Right renal pelvis (tissue), 4 donors: ENCODE data around the gene GRK3. TPM values are rescaled to one million over a fixed set of nuclear protein-coding genes. Genes with fewer than 3 reads are reported as not detected.
"Not testable (repeated sequence)": the region's sequence is repeated elsewhere in the genome, so short reads cannot be mapped to it uniquely, and the experiment has no call there.

Experiments used
- DNase-seq, 4 donors: peaks; one replicate each; pipeline ENCODE4 v3.0.0-alpha.2; 2013; ENCODE audit warnings: low read depth in 4 of 4, low spot score in 3 of 4, missing footprints in 1 of 4
- polyA plus RNA-seq, 4 donors: library from polyadenylated mRNA; unstranded; fragments of 120-200 nt; gene quantifications; one replicate each; pipeline ENCODE4 v1.2.1, GENCODE V29; 2013; ENCODE audit not compliant: insufficient read length in 4 of 4

The GRK3 gene
- polyA plus RNA-seq, 4 donors, result 8.4 to 13.6 (median 11.5) TPM

GRCh38 chr22:25694196-25694907, 129.9 kb downstream of the GRK3 start:
- no peak for DNase-seq

- no peak for DNase-seq
These were observed 130.7 kb downstream of the GRK3 start for GRCh38 chr22:25695146-25695545.

DNA sequence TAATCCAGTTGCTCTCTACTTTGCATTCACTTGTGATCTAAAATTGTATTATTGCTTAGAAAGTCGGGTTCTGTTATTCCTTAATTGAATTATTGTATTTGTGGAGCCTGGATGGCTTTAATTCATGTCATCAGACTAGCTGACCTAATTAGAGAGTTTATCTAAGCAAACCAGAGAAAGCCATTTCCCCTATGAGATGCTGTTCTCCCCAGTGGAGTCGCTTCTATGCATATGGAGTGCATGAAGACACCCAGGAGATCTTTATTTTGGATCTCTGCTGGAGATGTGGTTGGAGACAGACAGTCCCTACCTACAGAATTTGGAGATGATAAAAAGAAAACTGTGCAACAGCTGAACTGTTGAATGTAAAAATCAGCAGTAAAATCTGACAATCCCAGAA, 132.3 kb downstream of the GRK3 start:
- DNase-seq, result no peak

GRCh38 chr22:25697181-25697664, 132.7 kb downstream of the GRK3 start:
- DNase-seq, result no peak

DNA sequence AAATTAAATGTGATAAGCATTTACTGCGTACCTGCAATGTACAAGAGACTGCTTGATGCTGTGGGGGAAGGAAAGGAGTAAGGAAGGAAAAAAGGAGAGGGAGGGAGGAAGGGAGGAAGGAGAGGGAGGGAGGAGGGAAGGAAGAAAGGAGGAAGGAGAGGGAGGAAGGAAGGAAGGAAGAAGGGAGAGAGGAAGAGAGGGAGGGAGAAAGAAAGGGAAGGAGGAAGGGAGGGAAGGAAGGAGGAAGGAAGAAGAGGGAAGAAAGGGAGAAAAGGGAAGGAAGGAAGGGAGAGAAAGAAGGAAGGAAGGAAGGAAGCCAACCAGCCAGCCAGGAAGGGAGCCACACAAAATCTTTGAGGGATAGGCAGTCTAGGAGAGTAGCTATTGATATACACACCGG, 133.5 kb downstream of the GRK3 start:
- DNase-seq, result no peak

DNA sequence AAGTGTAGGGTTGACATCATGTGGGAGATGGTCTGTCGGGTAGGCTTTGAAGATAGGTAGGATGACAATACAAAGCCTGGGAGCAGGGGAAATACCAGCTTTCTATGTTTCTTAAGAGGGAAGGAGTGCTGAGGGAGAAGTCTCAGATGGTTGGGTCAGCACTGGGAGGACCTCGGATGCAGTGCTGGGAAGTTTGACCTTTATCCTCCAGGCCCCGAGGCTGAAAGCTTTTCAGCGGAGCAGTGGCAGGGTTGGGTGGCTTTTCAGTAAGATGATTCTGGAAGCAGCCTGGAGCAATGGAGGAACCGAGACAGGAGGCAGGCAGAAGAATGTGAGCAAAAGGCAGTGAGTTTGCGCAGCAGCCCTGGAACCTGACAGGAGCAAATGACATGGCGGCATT, 134.0 kb downstream of the GRK3 start:
- DNase-seq, result no peak

- DNase-seq, result no peak
These were observed 134.5 kb downstream of the GRK3 start for GRCh38 chr22:25698978-25699377.

DNA sequence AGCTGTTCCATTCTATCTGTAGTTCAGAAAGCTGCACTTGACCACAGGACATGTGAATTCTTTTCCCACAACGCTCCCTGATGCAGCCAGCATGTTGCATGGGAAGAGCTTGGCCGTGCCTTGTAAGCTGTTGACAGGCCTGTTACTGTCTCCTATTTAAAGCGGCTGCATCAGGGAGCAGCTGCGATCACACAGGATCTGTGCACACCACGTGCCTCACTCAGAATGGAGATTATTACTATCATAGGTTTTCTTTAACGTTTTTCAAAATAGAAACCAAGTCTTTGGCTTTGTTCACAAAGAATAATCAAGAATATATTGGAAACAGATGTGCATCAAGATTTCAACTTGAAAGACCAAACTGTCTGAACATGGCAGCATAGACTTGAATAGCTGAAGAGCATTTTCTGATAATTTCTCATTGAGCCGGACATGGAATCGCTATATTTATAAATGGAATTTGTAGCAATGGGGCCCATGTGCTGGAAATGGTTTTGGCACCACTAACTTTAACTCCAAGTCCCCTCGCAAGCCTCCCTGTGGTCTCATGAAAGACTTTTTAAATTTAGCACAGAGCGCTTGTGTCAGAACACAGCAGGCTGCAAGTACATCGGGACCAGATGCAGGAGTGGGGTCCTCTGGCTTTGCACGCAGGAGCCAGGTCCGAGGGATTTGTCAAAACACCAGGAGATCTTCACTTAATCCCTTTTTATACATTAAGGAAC, 136.7 kb downstream of the GRK3 start:
- no peak for DNase-seq

GRCh38 chr22:25702040-25702439, 137.6 kb downstream of the GRK3 start:
- DNase-seq, result no peak

DNA sequence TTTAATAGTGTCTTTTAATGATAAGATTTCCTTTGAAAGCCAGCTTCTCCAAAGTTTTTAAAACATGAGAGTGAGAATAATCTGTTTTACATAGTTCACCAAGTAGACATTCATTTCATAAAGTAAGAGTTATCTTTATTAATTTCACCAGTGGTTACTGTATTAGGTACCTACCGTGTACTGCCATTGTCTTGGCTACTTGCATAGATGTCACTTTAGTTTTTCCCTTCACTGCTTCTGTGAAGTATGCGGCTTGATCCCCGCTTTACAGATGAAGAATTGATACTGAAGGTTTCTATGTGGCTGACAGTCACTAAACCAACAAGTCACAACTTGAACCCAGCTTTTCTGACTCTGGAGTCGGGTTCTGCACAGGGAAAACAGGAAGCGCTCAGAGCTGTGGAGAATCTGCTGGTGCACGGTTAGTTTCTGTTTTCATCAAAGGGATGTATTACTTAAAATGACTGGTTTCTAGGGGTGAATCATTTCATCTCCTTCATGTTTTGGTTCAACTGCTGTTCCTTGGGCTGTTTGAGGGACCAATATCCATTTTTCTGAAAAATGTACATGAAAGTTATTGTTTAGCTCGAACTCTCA, 138.2 kb downstream of the GRK3 start:
- no peak for DNase-seq

DNA sequence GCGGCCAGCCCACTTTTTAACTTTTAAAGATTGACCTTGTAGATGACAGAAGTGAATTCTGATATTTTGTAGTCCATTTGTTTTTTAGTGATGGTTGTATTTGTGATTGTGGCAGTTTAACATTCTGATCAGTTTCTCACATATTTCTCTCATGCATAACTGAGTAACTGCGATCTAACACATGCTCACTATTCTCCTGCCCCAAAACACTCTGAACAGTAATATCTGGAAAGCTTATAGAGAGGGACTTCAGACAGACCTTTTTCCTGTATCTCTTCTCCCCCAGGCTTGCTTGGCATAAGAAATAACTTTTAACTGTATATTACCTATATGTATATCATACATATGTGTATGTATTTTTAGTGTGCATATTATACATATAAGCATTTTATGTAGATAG, 140.2 kb downstream of the GRK3 start:
- DNase-seq, result no peak

- DNase-seq, result no peak
These were observed 141.7 kb downstream of the GRK3 start for GRCh38 chr22:25706197-25706596.

DNA sequence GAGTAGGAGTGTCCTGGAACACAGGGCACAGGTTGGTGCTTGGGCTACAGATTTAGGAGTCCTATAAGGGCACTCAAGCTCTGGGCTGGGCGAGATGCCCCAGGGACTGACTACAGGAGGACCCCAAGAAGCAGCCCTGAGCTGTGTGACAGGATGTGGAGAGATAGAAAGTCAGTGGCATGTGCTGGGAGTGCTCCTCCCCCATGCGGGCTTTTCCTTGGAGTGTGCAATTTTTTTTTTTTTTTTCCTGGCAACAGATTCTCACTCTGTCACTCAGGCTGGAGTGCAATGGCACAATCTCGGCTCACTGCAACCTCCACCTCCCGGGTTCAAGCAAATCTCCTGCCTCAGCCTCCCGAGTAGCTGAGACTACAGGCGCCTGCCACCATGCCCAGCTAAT, 144.0 kb downstream of the GRK3 start:
- not testable (repeated sequence) for DNase-seq

DNA sequence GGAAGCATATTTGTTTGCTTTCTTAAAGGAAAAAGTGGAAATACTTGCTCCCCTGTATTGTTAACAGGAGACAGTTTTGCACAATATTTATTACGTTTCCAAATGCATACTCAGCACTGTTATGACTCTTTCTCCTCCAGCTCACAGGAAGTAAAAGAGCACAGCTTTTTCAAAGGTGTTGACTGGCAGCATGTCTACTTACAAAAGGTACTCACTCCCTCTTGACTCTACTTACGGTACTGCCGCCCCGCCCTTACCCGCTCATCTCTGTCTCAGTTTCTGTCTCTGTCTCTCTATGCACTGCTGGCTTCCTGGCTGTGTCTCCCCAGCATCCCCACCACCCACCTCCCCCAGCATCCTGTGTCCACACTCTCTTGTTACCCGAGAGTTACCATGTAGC, 145.3 kb downstream of the GRK3 start:
- DNase-seq, result no peak

GRCh38 chr22:25710501-25710900, 146.0 kb downstream of the GRK3 start:
- no peak for DNase-seq

GRCh38 chr22:25711491-25711890, 147.0 kb downstream of the GRK3 start:
- no peak for DNase-seq

GRCh38 chr22:25712661-25713400, 148.4 kb downstream of the GRK3 start:
- no peak for DNase-seq

- DNase-seq, result no peak
These were observed 149.6 kb downstream of the GRK3 start for GRCh38 chr22:25714070-25714469.

DNA sequence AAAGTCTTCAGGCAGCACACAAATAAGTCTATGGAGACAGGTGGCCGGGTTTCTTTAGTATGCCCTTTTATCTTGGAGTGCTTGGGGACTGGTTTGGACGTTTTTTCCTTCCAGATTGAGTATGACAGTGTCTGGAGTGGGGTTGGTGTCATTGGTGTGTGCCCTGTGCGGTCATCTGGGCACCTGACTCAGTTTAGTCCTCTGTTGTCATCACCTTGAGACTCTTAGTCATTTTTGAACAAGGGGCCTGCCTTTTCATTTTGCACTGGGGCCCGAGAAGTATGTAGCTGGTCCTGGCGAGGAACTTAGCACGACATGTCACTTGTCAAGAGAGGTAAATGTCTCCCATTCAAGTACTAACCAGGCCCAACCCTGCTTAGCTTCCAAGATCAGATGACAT, 150.3 kb downstream of the GRK3 start:
- DNase-seq, result no peak

GRCh38 chr22:25716637-25717036, 152.2 kb downstream of the GRK3 start:
- DNase-seq, result no peak
